ENCODE data around the gene ARID4A.
A peak's percentile ranks its signal among the peaks of the same experiment; 100 is the strongest.
"Not testable (repeated sequence)": the region's sequence is repeated elsewhere in the genome, so short reads cannot be mapped to it uniquely, and the experiment has no call there.

ARID4A gene

GRCh38 chr14:58298477-58299400 is at the start of gene ARID4A:
Gene ARID4A, plus strand, starts transcription at chr14:58298555. Its CDS starts 1,300 bp downstream, at chr14:58299855.
- DNase-seq: peak; percentile 24

- no peak for DNase-seq
These were observed 48.7 kb upstream of the ARID4A start for GRCh38 chr14:58249611-58250010.

GRCh38 chr14:58258156-58258555 is 40.2 kb upstream of the ARID4A start:
- DNase-seq: no peak

GRCh38 chr14:58262005-58262404 is 36.4 kb upstream of the ARID4A start:
- DNase-seq: not testable (repeated sequence)

GRCh38 chr14:58265401-58265800 is 33.0 kb upstream of the ARID4A start:
- DNase-seq: no peak

- DNase-seq: no peak
These were observed 27.7 kb upstream of the ARID4A start for GRCh38 chr14:58270628-58271027.

GRCh38 chr14:58272588-58273372 is 25.6 kb upstream of the ARID4A start:
- DNase-seq: no peak

GRCh38 chr14:58274881-58275280 is 23.5 kb upstream of the ARID4A start:
- DNase-seq: no peak

- no peak for DNase-seq
These were observed 22.7 kb upstream of the ARID4A start for GRCh38 chr14:58275527-58276190.

GRCh38 chr14:58276208-58276607 is 22.1 kb upstream of the ARID4A start:
- no peak for DNase-seq

GRCh38 chr14:58278177-58278576 is 20.2 kb upstream of the ARID4A start:
- no peak for DNase-seq

GRCh38 chr14:58280954-58281787 is 17.2 kb upstream of the ARID4A start:
- DNase-seq: no peak

GRCh38 chr14:58281969-58282368 is 16.4 kb upstream of the ARID4A start:
- DNase-seq: no peak

GRCh38 chr14:58282925-58283593 is 15.3 kb upstream of the ARID4A start:
- DNase-seq: no peak

- no peak for DNase-seq
These were observed 14.6 kb upstream of the ARID4A start for GRCh38 chr14:58283730-58284129.

GRCh38 chr14:58285132-58285531 is 13.2 kb upstream of the ARID4A start:
- DNase-seq: no peak

- no peak for DNase-seq
These were observed 10.7 kb upstream of the ARID4A start for GRCh38 chr14:58287607-58288042.

GRCh38 chr14:58288106-58288792 is 10.1 kb upstream of the ARID4A start:
- DNase-seq: no peak

- no peak for DNase-seq
These were observed 6.7 kb upstream of the ARID4A start for GRCh38 chr14:58291646-58292045.

- no peak for DNase-seq
These were observed 6.2 kb upstream of the ARID4A start for GRCh38 chr14:58292187-58292586.

- DNase-seq: no peak
These were observed 4.2 kb upstream of the ARID4A start for GRCh38 chr14:58294201-58294600.
